Left lung (tissue), 8 donors: ENCODE measurements around the gene PRODH. TPM values are rescaled to one million over a fixed set of nuclear protein-coding genes. Genes with fewer than 3 reads are reported as not detected.

Source experiments
- polyA plus RNA-seq, 6 donors: library from polyadenylated mRNA; unstranded; fragments of 120-200 nt; gene quantifications; one replicate each; pipeline ENCODE4 v1.2.1, GENCODE V29; 2013; ENCODE audit not compliant: insufficient read length in 6 of 6
- total RNA-seq, 2 donors: library from RNA; stranded (reverse); fragmentation: NEBNext Ultra II Directional; extraction: Animal tissue kit (Norgen Biotek cat#: 25700); gene quantifications; one replicate each; pipeline ENCODE4 v1.2.1, GENCODE V29; 2021
- donor health status: DM: no; HTN: yes; CAD: no.
- donor health status: DM: no; HTN: no; CAD: no.

The PRODH gene
- total and polyA plus RNA-seq, 8 donors: 17.2 to 77.9 (median 46.5) TPM

Other genes starting within 250 kb of the PRODH start
- gene DGCR6, start 30.0 kb downstream of the PRODH start, total RNA-seq: 1 to 10 TPM; 1.7 to 6.1 TPM
- 10 to 100 TPM in 5 of 6 donors, 1 to 10 TPM in 1; 8.1 to 15.8 (median 12.7) TPM for gene DGCR6, start 30.0 kb downstream of the PRODH start, polyA plus RNA-seq
- 10 to 100 TPM; 59.9 to 87.0 TPM for gene DGCR2, start 186.1 kb upstream of the PRODH start, total RNA-seq
- 10 to 100 TPM; 55.8 to 76.2 (median 68.2) TPM for gene DGCR2, start 186.1 kb upstream of the PRODH start, polyA plus RNA-seq
- not detected for gene TSSK2, start 195.0 kb upstream of the PRODH start, total RNA-seq
- under 1 TPM in 1 of 6 donors, not detected in 5; 0.67 TPM for gene TSSK2, start 195.0 kb upstream of the PRODH start, polyA plus RNA-seq
- 10 to 100 TPM; 11.9 to 12.4 TPM for gene ESS2, start 208.4 kb upstream of the PRODH start, total RNA-seq
- gene ESS2, start 208.4 kb upstream of the PRODH start, polyA plus RNA-seq: 10 to 100 TPM; 10.7 to 18.9 (median 13.2) TPM
- gene GSC2, start 214.0 kb upstream of the PRODH start, total RNA-seq: not detected
- not detected for gene GSC2, start 214.0 kb upstream of the PRODH start, polyA plus RNA-seq
- gene SLC25A1, start 242.4 kb upstream of the PRODH start, total RNA-seq: 10 to 100 TPM; 80.7 to 99.3 TPM
- 10 to 100 TPM; 45.7 to 64.7 (median 51.7) TPM for gene SLC25A1, start 242.4 kb upstream of the PRODH start, polyA plus RNA-seq